Stimulated activated CD4-positive, alpha-beta T cell treated with anti-CD3 and anti-CD28 coated beads, Interleukin-1b, Interleukin-23, amount 100 ng/mL, for 4 hours (primary cell): ENCODE measurements around the gene TTC28.
A peak's percentile ranks its signal among the peaks of the same experiment; 100 is the strongest.
"Not testable (repeated sequence)": the region's sequence is repeated elsewhere in the genome, so short reads cannot be mapped to it uniquely, and the experiment has no call there.

ENCODE experiments used
- DNase-seq, 2 donors: peaks; one replicate each; pipeline ENCODE4 v3.0.0-alpha.2; 2020; ENCODE audit warnings: low read depth in 2 of 2

TTC28 gene

DNA sequence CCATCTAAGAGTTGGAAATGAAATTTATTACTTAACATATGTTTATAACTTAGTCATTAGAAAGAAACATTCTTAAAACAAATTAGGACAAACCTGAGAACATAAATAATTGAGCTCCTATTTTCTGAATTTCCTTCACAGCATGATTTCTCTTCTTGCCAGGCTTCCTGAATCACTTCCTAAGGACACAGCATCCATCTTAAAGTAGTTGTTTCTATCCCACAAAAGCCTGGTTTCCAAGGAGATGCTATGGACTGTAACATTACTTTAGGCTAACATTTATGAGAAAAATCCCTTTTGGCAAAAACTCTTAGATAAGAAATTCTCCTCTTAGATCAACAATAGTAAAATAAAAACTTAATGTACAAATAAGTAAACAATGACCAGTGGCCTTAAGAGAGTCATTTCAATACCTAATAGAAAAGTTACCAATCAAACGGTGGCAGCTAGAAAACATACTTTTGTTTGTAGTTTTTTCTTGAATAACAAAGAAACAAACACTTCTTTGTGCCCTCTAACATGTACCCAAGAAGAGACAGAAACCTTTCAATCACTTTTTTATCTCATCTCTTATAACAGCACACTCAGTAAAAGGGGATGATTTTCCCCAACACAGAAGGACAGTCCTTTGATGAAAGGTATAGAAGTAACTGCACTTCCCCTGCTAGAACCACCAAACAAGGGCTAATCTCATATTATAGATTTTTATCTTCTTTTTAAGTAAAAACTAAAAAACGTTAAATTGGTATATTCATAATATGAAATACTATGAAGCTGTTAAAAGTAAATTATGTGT, 74.5 kb downstream of the TTC28 start:
- DNase-seq, result no peak

DNA sequence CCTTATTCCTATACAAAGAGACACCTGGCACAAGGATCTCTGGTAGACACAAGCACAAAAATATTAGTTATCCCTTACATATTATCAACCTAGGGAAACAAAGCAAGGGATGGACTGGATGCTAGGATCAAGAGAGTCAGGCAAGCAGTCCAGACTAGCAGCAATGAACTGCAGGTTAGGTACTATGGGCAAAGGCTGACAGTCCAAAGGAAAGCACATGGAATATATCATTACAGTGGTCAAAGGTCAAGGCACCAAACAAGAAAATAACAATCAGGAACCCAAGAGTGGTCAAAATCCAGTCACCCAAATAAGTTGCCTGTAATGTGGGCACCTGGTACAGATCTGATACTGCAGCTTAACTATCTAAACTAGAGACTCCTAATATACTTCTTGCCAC, 77.7 kb downstream of the TTC28 start:
- no peak for DNase-seq

DNA sequence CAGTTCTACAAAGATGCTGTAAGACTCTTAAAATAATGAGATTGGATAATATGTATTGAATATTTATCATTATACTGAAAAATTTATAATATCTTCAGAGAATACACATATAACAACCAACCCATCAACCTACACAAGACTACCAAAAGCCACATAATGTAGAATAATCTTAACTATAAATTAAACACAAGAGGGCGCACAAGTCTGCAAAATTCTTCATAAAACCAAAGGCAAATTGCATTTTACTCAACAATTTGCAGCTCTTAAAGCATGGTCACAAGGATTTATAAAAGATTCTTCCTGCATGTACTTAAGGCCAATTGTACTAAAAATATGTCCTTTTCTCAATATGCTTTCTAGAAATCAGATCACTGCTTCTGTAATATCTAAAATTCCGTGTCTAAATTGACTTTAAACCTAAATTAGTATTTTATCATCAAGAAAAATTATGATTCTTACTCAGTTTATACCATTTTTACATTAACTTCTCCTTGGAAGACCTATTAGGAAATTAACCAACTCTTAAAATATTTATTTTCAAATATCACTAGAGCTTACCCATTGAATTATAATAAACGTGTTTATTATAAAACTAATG, 79.0 kb downstream of the TTC28 start:
- peak in 1 of 2 donors; percentile 10 for DNase-seq

DNA sequence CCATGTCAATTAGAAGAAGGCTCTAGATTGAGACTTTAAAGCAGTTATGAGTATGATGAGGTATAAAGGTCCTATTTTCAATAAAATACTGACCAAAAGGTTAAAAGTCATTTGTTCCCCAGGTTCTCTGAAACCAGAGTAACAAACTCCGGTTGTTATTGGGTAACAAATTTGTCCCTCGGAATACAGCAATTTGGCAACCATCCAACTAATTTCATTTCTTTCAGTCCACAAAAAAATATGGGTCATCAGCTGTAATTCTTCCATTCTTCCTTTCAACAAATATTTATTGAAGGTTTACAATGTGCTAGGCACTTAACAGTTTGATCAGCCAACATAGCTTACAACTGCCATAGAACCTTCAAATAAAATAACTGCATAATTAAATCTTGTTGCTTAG, 79.9 kb downstream of the TTC28 start:
- DNase-seq, result no peak

DNA sequence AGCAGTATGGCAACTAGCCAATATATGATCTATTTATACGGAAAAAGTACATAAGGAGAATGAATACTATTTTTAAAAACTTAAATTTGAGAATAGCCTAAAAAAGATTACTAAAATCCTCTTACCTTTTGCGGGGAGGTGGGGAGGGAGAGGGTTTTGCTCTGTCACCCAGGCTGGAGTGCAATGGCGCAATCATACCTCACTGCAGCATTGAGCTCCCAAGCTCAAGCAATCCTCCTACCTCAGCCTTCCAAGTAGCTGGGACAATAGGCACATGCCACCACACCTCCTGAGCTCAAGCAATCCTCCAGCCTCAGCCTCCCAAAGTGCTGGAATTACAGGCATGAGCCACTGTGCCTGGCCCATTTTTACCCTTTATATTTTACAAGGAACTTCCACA, 82.0 kb downstream of the TTC28 start:
- DNase-seq, result no peak

DNA sequence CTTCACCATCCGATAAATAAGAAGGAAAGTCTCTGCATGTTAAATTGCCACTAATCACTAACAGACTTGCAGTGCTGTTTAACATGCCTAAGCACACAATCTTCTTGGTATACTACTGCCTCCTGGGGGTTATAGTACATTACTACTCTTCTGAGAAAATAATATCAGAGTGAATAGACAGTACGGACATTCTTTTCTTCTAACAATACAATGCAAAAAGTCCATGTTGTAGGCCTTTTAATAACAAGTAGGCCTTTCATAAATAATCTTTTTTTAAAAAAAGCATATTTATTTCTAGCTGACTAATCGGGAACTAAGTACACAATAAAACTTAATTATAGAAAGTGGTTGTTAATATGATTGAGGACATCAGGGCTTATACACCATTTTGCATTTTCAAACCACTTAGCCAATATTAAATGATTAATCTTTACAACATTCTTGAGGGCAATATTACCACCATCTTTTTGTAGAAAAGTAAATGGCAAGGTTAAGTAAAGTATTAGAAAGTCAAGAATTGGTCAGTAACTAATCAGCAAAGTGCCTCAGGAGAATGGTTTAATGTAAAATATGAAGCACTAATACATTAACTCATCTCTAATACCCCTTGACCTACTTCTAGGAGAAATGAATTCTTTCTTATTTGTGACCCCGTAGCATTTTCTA, 84.7 kb downstream of the TTC28 start:
- no peak for DNase-seq

DNA sequence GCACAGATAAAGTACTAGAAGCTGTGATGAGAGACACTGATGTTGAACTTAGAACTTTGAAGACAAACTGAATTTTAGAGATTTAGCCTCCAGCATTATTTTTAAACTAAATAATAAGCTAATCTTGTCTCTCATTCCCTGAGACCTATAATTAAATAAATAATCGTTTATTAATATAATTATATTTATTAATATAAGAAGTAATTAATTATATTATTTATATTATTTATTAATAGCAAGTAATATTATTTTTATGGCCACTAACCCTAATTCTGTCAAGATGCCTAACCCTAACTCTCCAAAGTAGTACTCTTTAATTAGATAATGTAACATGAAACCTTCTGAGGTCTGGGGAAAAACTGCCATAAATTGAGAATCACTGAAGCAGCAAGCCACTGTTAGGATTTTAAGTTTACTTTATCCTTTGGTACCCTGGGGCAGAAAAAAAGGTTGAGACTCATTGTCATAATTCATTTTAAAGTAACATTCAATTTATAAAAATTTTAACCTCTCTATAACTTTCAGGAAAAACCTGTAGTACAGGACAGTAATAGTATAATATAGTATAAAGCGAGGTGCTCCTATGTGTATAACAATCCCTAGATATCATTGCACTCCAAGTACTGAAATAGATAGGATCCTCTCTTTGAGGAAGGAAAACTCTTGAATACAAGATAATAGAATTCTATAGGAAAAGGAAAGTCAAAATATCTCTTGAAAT, 85.4 kb downstream of the TTC28 start:
- DNase-seq, result no peak

DNA sequence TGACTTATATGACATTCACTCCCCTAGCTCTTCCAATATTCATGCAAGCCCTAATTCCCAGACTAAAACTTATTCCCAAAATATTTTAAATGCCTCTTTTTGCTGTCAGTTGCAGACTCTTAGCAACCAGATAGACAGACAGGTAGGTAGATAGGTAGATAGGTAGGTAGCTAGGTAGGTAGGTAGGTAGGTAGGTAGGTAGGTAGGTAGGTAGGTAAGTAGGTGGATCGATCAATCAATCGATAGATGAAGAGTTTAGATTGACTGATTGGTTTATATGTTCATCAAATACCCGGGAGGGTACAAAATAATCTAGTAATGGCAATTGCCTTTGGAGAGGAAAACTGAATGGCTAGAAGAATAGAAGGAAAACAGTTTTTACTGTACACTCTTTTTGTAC, 86.3 kb downstream of the TTC28 start:
- DNase-seq, result no peak

DNA sequence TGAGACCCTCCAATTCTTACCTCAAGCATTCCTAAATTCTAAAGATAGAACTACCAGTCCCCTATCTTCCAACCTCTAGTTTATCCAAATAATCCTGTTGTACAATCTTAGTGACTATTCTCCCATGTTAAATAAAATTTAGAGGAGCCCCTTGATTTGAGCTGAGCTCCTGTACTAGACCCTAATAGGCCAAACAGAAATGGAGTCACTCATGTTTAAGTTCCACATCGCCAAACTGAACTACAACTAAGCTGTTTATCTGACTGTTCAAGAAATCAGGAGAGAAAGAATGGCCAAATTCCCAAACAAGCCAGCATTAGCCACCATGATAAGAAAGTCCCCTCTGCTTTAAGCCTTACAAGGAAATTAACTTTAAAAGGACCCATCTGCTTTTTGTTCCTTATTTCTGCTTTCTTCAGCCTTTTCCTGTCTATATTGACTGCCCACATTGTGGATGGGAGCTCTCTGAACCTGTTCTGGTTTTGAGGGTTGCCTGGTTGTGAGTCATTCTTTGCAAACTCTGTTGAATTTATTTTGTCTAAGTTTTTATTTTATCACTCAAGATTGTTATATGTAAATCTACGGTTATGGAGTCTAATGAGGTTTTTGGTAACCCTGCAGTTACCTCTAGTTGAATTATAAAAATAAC, 90.4 kb downstream of the TTC28 start:
- DNase-seq, result no peak

DNA sequence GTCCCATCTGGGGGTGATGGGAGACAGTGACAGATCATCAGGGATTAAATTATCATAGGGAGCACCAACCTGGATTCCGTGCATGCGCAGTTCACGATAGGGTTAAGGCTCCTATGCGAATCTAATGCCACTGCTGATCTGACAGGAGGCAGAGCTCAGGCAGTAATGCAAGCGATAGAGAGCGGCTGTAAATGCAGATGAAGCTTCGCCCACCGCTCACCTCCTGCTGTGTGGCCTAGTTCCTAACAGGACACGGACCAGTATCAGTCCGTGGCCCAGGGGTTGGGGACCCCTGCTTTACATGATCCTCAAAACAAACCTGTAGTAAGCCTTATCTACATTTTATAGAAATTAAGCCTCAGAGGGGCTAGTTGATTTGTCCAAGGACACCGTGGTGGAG, 94.3 kb downstream of the TTC28 start:
- no peak for DNase-seq

DNA sequence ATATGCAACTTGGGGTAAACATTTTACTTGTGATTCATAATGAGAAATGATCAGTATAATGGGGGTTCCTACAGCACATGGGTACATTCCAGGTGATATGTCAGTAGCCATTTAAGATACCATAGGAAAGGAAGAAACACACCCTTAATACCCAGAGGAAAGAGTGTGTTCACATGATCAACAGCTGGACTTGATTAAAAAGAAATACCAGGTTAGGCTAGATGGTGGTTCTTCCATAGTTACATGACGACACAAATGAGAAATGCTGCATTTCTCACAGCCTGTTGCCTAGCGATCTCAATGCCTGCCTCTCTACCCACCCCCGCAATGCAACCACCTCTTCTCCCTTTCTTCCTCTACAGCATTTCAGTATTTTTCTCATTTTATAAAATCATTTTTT, 96.8 kb downstream of the TTC28 start:
- no peak for DNase-seq

DNA sequence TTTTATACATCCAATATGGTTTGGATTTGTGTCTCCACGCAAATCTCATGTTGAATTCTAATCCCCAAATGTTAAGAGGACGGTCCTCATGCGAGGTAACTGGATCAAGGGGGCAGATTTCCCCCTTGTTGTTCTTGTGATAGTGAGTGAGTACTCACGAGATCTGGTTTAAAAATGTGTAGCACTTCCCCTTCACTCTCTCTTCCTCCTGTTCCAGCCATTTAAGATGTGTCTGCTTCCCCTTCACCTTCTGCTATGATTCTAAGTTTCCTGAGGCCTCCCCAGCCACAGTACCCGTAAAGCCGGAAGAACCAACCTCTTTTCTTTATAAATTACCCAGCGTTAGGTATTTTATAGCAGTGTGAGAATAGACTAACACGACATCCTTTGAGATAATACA, 98.6 kb downstream of the TTC28 start:
- DNase-seq, result no peak

DNA sequence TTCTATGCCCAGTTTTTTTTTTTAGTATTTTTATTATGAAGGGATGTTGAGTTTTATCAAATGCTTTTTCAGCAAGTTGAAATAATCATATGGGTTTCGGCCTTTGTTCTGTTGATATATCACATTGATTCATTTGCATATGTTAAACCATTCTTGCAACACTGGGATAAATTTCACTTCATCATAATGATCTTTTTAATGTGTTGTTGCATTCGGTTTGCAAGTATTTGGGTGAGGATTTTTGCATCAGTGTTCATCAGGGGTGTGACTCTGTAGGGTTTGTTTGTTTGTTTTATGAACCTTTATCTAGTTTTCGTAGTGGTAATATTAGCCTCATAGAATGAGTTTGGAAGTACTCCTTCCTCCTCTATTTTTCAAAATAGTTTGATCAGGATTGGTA, 103.5 kb downstream of the TTC28 start:
- DNase-seq, result no peak

DNA sequence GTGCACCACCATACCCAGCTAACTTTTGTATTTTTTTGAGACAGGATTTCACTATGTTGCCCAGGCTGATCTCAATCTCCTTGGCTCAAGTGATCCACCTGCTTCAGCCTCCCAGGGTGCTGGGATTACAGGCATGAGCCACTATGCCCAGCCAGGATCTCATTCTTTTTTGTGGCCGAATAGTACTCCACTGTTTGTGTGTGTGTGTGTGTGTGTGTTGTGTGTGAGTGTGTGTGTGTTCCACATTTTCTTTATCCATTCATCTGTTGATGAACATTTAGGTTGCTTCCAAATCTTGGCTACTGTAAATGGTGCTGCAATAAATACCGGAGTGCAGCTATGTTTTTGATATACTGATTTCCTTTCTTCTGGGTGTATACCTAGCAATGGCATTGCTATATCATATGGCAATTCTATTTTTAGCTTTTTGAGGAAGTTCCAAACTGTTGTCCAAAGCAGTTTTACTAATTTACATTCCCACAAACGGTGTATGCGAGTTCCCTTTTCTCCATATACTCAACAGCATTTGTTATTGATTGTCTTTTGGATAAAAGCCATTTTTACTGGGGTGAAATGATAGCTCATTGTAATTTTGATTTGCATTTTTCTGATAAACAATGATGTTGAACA, 105.4 kb downstream of the TTC28 start:
- no peak for DNase-seq

DNA sequence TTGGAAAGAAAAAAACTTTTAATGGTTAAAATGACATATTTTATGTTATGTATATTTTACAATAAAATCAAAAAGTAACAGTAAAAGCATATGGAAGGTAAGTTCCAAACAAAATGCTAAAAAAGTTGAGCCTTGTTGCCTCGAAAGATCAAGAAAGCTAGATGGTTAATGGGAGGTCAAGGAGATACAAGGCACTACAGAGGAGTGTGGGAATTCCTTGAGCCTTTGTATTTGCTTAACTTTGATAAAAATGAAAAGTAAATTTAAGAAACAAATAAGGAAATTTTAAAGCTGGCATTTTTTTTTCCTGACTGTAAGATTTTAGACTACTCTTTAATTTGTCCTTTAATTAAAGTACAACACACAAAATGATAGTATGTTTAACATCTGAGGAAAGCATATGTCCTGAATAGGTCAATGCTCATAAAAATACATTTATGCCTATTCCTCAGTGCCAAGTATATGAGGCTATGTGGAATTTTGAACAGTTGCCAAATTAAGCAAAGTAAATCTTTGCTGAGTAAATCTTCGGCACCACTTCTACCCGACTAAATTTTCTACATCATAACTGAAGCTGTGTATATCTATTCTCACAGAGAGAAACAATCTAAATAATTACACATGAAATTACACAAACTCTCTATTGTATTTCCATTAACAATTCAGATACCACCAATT, 108.8 kb downstream of the TTC28 start:
- DNase-seq, result no peak

DNA sequence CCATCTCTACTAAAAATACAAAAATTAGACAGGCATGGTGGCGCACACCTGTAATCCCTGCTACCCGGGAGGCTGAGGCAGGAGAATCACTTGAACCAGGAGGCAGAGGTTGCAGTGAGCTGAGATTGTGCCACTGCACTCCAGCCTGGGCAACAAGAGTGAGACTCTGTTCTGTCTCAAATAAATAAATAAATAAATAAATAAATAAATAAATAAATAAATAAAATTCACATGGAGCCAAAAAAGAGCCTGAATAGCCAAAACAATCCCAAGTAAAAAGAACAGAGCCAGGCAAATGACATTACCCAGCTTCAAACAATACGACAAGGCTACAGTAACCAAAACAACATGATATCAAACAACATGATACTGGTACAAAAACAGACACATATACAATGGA, 110.7 kb downstream of the TTC28 start:
- not testable (repeated sequence) for DNase-seq

DNA sequence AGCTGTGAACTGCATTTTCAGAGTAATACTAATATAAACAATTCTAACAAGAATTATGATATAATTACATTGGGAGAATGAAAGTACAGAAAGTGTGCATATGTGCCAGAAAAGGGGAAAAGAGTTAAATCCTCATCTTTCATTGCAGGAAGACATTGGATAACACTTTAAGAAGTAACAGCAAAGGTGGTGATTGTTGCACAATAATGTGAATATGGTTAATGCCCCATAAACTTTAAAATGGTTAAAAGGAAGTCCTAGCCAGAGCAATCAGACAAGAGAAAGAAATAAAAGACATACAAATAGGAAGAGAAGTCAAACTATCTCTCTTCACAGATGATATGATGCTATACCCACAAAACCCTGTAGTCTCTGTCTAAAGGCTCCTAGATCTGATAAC, 111.5 kb downstream of the TTC28 start:
- DNase-seq, result no peak

DNA sequence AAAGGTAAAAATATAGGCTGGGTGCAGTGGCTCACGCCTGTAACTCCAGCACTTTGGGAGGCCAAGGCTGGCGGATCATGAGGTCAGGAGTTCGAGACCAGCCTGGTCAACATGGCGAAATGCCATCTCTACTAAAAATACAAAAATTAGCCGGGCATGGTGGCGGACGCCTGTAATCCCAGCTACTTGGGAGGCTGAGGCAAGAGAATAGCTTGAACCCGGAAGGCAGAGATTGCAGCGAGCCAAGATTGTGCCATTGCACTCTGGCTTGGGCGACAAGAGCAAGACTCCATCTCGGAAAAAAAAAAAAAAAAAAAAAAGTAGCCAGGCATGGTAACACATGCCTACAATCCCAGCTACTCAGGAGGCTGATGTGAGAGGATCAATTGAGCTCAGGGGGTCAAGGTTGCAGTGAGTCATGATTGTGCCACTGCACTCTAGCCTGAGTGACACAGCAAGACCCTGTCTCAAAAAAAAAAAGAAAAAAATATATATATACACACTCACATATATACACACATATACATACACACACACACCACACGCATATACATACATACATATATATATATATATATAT, 112.6 kb downstream of the TTC28 start:
- DNase-seq, result not testable (repeated sequence)

DNA sequence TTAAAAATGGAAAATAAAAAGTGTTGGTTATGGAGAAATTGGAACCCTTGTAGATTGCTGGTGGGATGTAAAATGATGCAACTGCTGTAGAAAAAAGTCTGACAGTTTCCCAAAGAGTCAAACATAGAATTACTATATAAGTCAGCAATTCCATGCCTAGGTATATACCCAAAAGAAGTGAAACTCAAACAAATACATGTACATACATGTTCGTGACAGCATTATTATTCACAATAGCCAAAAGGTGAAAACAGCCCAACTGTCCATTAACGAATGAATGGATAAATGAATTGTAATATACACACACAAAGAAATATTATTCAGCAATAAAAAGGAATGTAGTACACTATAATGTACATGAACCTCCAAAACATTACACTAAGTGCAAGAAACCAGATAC, 116.0 kb downstream of the TTC28 start:
- DNase-seq, result no peak

DNA sequence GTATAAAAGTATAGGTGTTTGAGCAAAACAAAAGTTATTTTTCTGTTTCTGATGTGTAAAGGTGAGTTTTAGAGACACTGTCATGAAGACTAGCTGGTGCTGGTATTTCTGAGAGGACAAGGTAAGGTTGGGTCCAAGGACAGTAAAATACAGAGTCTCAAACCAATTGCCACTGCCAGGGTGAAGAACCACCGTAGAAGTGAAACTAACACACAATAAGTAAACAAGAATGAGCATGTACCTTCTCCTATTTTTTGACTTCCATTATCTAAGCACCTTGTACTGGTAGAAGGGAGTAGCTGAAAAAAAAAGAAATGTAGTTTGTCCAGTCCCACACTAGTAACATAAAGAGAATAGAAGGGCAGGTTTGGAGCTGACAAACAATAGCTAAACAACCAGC, 117.3 kb downstream of the TTC28 start:
- no peak for DNase-seq

DNA sequence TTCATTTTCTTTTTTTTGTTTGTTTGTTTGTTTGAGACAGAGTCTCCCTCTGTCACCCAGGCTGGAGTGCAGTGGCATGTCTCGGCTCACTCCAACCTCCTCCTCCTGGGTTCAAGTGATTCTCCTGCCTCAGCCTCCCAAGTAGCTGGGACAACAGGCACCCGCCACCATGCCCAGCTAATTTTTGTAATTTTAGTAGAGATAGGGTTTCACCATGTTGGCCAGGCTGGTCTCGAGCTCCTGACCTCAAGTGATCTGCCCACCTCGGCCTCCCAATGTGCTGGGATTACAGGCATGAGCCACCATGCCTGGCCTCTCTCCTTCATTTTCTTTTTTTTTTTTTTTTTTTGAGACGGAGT, 118.9 kb downstream of the TTC28 start:
- not testable (repeated sequence) for DNase-seq
